IMR-90 (cell line): ENCODE measurements around the gene PUDP. TPM values are rescaled to one million over a fixed set of nuclear protein-coding genes. Genes with fewer than 3 reads are reported as not detected.

Experiments
- ATAC-seq: fragments of 200-7000 bp; cut with Tn5 transposase; 2 replicates; pipeline ENCODE4 v1.9.1; 2020; ENCODE audit warnings: low read depth, mild to moderate bottlenecking, moderate library complexity
- BruUV-seq: library from RNA; stranded (reverse); fragments of 400-500 nt; replicated peaks from 2 replicates; lab custom pipeline; 2021; lab: Mats Ljungman, UMichigan
- CTCF ChIA-PET: fragments of 300-600 bp; formaldehyde crosslinking; extraction: SDS; loops from one replicate; lab custom pipeline; 2021; ENCODE audit warnings: antibody characterized with exemption; lab: Yijun Ruan, JAX
- POLR2A ChIA-PET: fragments of 300-600 bp; sonication (Branson Sonifier 250); formaldehyde crosslinking; loops from one replicate; lab custom pipeline; 2022; ENCODE audit warnings: antibody characterized with exemption; ENCODE audit not compliant: unreplicated experiment; lab: Charles Lee
- DNase-seq: peaks from one replicate; pipeline ENCODE4 v3.0.0; 2013
- H2AFZ ChIP-seq: replicated peaks from 2 replicates; pipeline ENCODE3; 2013; ENCODE audit warnings: low read length, mild to moderate bottlenecking; ENCODE audit not compliant: poor library complexity
- H2AK5ac ChIP-seq: 2 replicates; pipeline ENCODE4 v1.6.1; 2013; ENCODE audit warnings: low read depth, low read length, inconsistent platforms
- H2AK9ac ChIP-seq: replicated peaks from 2 replicates; pipeline ENCODE3; 2013; ENCODE audit warnings: mild to moderate bottlenecking, low read depth, low read length, moderate library complexity; ENCODE audit not compliant: poor library complexity
- H2BK120ac ChIP-seq: 2 replicates; pipeline ENCODE4 v1.6.1; 2013; ENCODE audit warnings: low read depth, low read length, inconsistent platforms
- H2BK15ac ChIP-seq: 3 replicates; pipeline ENCODE4 v1.6.1; 2013; ENCODE audit warnings: low read depth, low read length, inconsistent platforms
- H2BK20ac ChIP-seq: 2 replicates; pipeline ENCODE4 v1.6.1; 2013; ENCODE audit warnings: low read depth, mild to moderate bottlenecking, inconsistent platforms, low read length, moderate library complexity
- H2BK5ac ChIP-seq: 2 replicates; pipeline ENCODE4 v1.6.1; 2013; ENCODE audit warnings: mild to moderate bottlenecking, low read depth, low read length, inconsistent platforms; ENCODE audit not compliant: poor library complexity, severe bottlenecking
- H3K14ac ChIP-seq: replicated peaks from 2 replicates; pipeline ENCODE4 v1.6.1; 2013; ENCODE audit warnings: low read depth, low read length, inconsistent platforms
- H3K18ac ChIP-seq: 2 replicates; pipeline ENCODE4 v1.6.1; 2013; ENCODE audit warnings: low read depth, low read length, control low read depth
- H3K23ac ChIP-seq: 2 replicates; pipeline ENCODE4 v1.6.1; 2013; ENCODE audit warnings: low read depth, low read length, inconsistent platforms
- H3K27ac ChIP-seq: 2 replicates; pipeline ENCODE4 v1.5.1; 2013; ENCODE audit warnings: mild to moderate bottlenecking, control low read depth, low read length; ENCODE audit not compliant: insufficient read depth
- H3K27me3 ChIP-seq: 2 replicates; pipeline ENCODE4 v1.6.1; 2013; ENCODE audit warnings: low read length; ENCODE audit not compliant: control insufficient read depth, insufficient read depth
- H3K36me3 ChIP-seq: 2 replicates; pipeline ENCODE4 v1.6.1; 2013; ENCODE audit warnings: low read length, mixed read lengths; ENCODE audit not compliant: control insufficient read depth, insufficient read depth
- H3K4ac ChIP-seq: 2 replicates; pipeline ENCODE4 v1.6.1; 2013; ENCODE audit warnings: low read depth, low read length, inconsistent platforms
- H3K4me1 ChIP-seq: 2 replicates; pipeline ENCODE4 v1.6.1; 2013; ENCODE audit warnings: low read length, mixed read lengths; ENCODE audit not compliant: control insufficient read depth, insufficient read depth
- H3K4me2 ChIP-seq: 2 replicates; pipeline ENCODE4 v1.6.1; 2013; ENCODE audit warnings: low read depth, mild to moderate bottlenecking, control low read depth, low read length, moderate library complexity
- H3K4me3 ChIP-seq: 2 replicates; pipeline ENCODE4 v1.5.1; 2013; ENCODE audit warnings: low read depth, mild to moderate bottlenecking, control low read depth, low read length, moderate library complexity; ENCODE audit not compliant: insufficient read depth
- H3K56ac ChIP-seq: 2 replicates; pipeline ENCODE4 v1.6.1; 2013; ENCODE audit warnings: low read length, inconsistent platforms; ENCODE audit not compliant: insufficient read depth; ENCODE audit errors: extremely low read depth
- H3K79me1 ChIP-seq, 2 experiments: 2 replicates each; pipeline ENCODE4 v1.6.1; 2013; ENCODE audit warnings: low read length in 2 of 2, inconsistent platforms in 1 of 2, low read depth in 1 of 2
- H3K9ac ChIP-seq: 2 replicates; pipeline ENCODE4 v1.6.1; 2013; ENCODE audit warnings: low read depth, low read length, control low read depth
- H3K9me1 ChIP-seq: 2 replicates; pipeline ENCODE4 v1.6.1; 2013; ENCODE audit warnings: low read length, inconsistent platforms; ENCODE audit not compliant: insufficient read depth
- H3K9me3 ChIP-seq: 2 replicates; pipeline ENCODE4 v1.6.1; 2013; ENCODE audit warnings: low read length; ENCODE audit not compliant: control insufficient read depth, insufficient read depth
- H4K20me1 ChIP-seq: 2 replicates; pipeline ENCODE4 v1.6.1; 2013; ENCODE audit warnings: low read length, inconsistent platforms; ENCODE audit not compliant: insufficient read depth
- H4K5ac ChIP-seq: 2 replicates; pipeline ENCODE4 v1.6.1; 2013; ENCODE audit warnings: mild to moderate bottlenecking, low read depth, low read length, control low read depth
- H4K8ac ChIP-seq, 2 experiments: 2 replicates each; pipeline ENCODE4 v1.6.1; 2013; ENCODE audit warnings: low read depth in 2 of 2, low read length in 2 of 2, control low read depth in 1 of 2, inconsistent platforms in 1 of 2
- H4K91ac ChIP-seq: 2 replicates; pipeline ENCODE4 v1.6.1; 2013; ENCODE audit warnings: low read depth, low read length, inconsistent platforms; ENCODE audit not compliant: insufficient read depth
- ELK1 ChIP-seq: fragments of 150-350 bp; IDR thresholded peaks from 2 replicates; pipeline ENCODE4 v1.6.1; 2016; ENCODE audit warnings: low read depth, mild to moderate bottlenecking, low read length, moderate library complexity, borderline replicate concordance
- MXI1 ChIP-seq: IDR thresholded peaks from 2 replicates; pipeline ENCODE4 v1.6.1; 2012; ENCODE audit warnings: low read depth, mild to moderate bottlenecking, low read length, moderate library complexity, borderline replicate concordance
- WGBS, 2 experiments: methylation state at CpG; one replicate each; pipeline versions ENCODE4 v1.1.5 to v1.1.7; 2013; ENCODE audit warnings: missing lambda C conversion rate in 2 of 2; ENCODE audit not compliant: insufficient read length in 1 of 2; ENCODE audit errors: extremely low coverage in 2 of 2; 5-methylcytosine and 5-hydroxymethylcytosine counted together
- dilution Hi-C: fragments of 300-500 bp; cut with HindIII; formaldehyde crosslinking; loops from one replicate; pipeline ENCODE4 v1.14.3; 2018; ENCODE audit warnings: low sequenced_read_pairs; ENCODE audit not compliant: unreplicated experiment
- in situ Hi-C: fragments of 300-500 bp; cut with MboI; formaldehyde crosslinking; loops from 3 replicates; pipeline ENCODE4 v1.14.3; 2019; ENCODE audit warnings: low sequenced_read_pairs, inconsistent platforms, mixed read lengths
- intact Hi-C: fragments of 100-400 bp; cut with micrococcal nuclease; formaldehyde crosslinking; loops from 2 replicates; pipeline ENCODE4 v1.10.0; 2022
- polyA plus RNA-seq, 3 experiments: library from polyadenylated mRNA; depleted of rRNA; stranded (reverse); fragments of >200 nt; gene quantifications; 2 replicates each; pipeline ENCODE4 v1.2.3, GENCODE V29; 2012; ENCODE audit warnings: low replicate concordance in 1 of 3
- total RNA-seq: library from RNA; depleted of rRNA; stranded (reverse); fragments of >200 nt; gene quantifications from 2 replicates; pipeline ENCODE4 v1.2.3, GENCODE V29; 2012

Gene PUDP
- total and polyA plus RNA-seq, 2 of the 4 experiments (the other 2 are of a cell fraction), result 22.2 to 28.6 TPM

- H2BK120ac ChIP-seq, result peak within 1 kb of the TSS; percentile 88
- H3K27me3 ChIP-seq, result no peaks in the 10 kb centered on the region
- peak within 1 kb of the TSS; percentile 98 for H2AFZ ChIP-seq
- peak within 1 kb of the TSS; percentile 77 for H3K56ac ChIP-seq
- peak within 1 kb of the TSS; percentile 71 for H3K18ac ChIP-seq
- peak; percentile 14 for DNase-seq
- peak within 1 kb of the TSS; percentile 84 for H3K9ac ChIP-seq
- H4K20me1 ChIP-seq, result peaks cover 4% of the 10 kb centered on the region; the same call in 1 of the 2 replicates
- H2AK5ac ChIP-seq, result peak within 1 kb of the TSS; percentile 75
- H3K27ac ChIP-seq, result peak within 1 kb of the TSS; percentile 85
- no peaks in the 10 kb centered on the region for H3K36me3 ChIP-seq
- intact Hi-C loops (loop anchor here (5.0 kb wide), 1 partner anchor 440 kb away; no protein-coding TSS in a partner anchor), dilution Hi-C loops (no loop called here), in situ Hi-C loops (no loop called here)
- peak within 1 kb of the TSS; percentile 71 to 97 for H4K8ac ChIP-seq
- CTCF ChIA-PET, result no interaction called here
- TF ChIP-seq ELK1, result no peak
- TF ChIP-seq MXI1, result peak; percentile 76
- H2BK15ac ChIP-seq, result peak within 1 kb of the TSS; percentile 81; the same call in 1 of the 3 replicates
- no peak within 1 kb of the TSS; the same call in 1 of the 2 replicates for H2BK20ac ChIP-seq
- peak within 1 kb of the TSS; percentile 98 for H2AK9ac ChIP-seq
- peaks cover 4% of the 10 kb centered on the region; the same call in 1 of the 2 replicates for H3K4me1 ChIP-seq
- POLR2A ChIA-PET, result no interaction called here
- peak within 1 kb of the TSS; percentile 95 for H3K23ac ChIP-seq
- H3K9me3 ChIP-seq, result no peaks in the 10 kb centered on the region
- peak within 1 kb of the TSS; percentile 94 for H3K14ac ChIP-seq
- H3K4me3 ChIP-seq, result peak within 1 kb of the TSS; percentile 70
- H4K91ac ChIP-seq, result peak within 1 kb of the TSS; percentile 94
- H3K4me2 ChIP-seq, result peak within 1 kb of the TSS; percentile 91
- BruUV-seq, result no TSS peak
- peak within 1 kb of the TSS; percentile 90 for H3K4ac ChIP-seq
- peaks cover 2% of the 10 kb centered on the region; the same call in 1 of the 2 replicates for H3K9me1 ChIP-seq
- H3K79me1 ChIP-seq, result peaks cover 9 to 27% of the 10 kb centered on the region in 2 experiments; a peak in 3 of 4 replicates
- 2% methylated on average over 15 of the region's 61 CpGs; no CpG with 5 or more reads in 1 of the 2 experiments for WGBS, 2 experiments
- peak within 1 kb of the TSS; percentile 68 for H4K5ac ChIP-seq
- ATAC-seq, result peak; percentile 58
- peak within 1 kb of the TSS; percentile 90 for H2BK5ac ChIP-seq
Observed at GRCh38 chrX:7147413-7147977, 458 bp downstream of the PUDP start, which contains the start of gene STS. STS (plus strand) TSS chrX:7147712; CDS start chrX:7253200, 105,488 bp downstream.
